Activated T-cell treated with anti-CD3 and anti-CD28 coated beads for 24 hours (primary cell): ENCODE measurements around the gene GALNTL6.
"Not testable (repeated sequence)": the region's sequence is repeated elsewhere in the genome, so short reads cannot be mapped to it uniquely, and the experiment has no call there.

Source experiments
- DNase-seq: peaks from one replicate; pipeline ENCODE4 v3.0.0-alpha.2; 2020; ENCODE audit warnings: low read depth

GALNTL6 gene

DNA sequence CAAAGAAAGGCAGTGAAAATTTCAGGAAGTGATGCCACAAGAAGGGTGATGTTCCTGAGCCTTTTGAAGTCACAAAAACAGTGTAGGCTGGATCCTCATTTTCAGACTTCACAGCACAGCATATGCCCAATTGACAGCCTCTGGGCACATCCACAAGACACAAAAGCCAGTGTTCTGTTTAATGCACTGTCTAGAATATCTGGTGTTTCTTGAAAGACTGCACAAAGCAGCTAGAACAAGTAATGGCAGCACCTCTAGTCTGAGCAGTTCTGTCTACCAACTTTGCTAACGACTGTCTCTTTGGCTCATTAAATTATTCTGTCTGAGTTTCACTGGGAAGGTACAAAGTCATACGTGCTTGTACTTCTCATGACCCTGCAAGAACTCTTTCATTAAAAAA, 938.3 kb downstream of the GALNTL6 start:
- no peak for DNase-seq

- DNase-seq = no peak
Observed at GRCh38 chr4:172758586-172759340, 945.6 kb downstream of the GALNTL6 start.

GRCh38 chr4:172760512-172760911, 947.3 kb downstream of the GALNTL6 start:
- DNase-seq = no peak

- DNase-seq = no peak
Observed at GRCh38 chr4:172762895-172763294, 949.7 kb downstream of the GALNTL6 start.

- no peak for DNase-seq
Observed at GRCh38 chr4:172770787-172771186, 957.6 kb downstream of the GALNTL6 start.

DNA sequence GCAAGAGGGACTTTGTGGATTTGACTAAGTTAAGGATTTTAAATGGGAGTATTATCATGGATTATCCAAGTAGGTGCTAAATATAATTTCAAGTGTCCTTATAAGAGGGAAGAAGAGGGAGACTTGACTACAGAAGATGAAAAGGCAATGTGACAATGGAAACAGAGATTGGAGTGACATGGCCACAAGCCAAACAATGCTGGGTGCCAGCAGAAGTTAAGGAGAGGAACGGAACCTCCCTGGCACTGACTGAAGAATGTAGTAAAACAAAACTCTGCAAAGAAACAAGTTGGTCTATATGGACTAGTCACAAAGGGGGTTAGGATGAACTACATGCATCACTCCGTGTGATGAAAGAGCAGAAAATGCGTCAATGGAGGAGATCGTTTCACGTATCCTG, 959.6 kb downstream of the GALNTL6 start:
- no peak for DNase-seq

DNA sequence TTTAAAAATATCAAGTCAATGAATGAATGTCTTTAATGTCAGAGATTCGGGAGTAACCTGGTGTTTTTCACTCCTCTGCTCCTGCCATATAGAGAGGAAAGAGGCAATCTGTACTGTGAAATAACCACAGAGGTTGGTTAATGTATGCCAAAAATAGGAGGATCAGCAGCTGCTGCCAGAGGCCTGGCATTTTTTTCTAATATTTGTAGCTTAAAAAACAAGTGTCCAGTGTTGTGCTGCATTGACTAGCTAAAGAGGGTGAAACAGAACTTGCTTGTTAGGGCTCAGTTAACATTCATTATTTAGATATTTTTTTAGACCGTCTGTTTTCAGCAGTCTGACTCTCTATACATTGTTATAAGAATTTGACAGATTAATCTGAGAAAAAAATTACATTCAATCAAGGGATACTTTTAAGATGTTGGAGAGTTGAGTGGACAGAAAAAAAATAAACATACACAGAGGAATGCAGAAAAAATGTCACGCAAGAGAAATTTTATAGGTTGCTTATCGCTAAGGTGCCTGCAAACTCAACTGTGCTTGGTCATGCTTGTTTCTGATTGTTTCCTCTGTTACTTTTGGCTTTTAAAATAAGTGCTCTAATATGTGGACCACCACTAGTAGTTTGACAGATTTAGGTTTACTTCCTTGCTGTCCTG, 963.1 kb downstream of the GALNTL6 start:
- no peak for DNase-seq

- DNase-seq = no peak
Observed at GRCh38 chr4:172777729-172778431, 964.7 kb downstream of the GALNTL6 start.

DNA sequence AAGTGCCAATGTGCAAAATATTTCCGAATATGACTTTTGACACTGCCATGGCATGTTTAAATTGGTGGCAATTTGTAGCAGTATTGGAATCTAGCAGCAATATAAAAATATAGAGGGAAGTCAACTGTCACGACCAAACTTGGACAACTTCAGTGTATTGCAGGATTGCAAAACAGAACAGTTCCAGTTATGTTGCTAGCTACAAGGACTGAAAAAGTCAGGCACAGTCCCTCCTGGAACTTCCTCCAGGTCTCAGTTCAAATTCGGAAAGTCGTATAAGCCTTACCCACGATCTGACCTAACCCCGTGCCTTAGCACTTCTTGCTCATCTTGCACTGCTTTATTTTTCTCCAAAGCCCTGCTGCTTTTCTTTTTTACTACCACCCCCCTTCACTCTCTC, 965.4 kb downstream of the GALNTL6 start:
- no peak for DNase-seq

DNA sequence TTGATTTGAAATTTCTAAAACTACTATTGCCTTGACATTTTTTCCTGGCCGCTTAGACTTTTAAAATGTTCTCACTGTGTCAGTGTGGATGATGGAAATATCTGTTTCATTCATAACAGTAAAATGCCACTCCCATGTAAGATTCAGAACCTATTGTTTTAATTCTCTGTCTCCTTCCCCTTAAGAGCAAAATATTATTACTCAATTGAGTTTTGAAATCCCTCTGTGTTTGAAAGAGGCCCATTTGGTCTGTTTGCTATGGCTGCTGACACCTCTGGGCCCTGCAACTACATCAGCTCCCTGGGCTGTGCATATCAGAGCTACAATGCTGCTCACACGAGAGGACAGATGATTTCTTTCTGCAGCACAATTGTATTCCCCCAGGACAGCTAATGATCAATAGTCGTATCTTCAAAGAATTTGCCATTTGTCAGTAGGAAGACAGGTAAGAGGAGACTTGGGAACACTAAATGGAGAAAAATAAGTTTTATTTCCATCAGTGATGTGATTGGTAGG, 967.4 kb downstream of the GALNTL6 start:
- DNase-seq = no peak

DNA sequence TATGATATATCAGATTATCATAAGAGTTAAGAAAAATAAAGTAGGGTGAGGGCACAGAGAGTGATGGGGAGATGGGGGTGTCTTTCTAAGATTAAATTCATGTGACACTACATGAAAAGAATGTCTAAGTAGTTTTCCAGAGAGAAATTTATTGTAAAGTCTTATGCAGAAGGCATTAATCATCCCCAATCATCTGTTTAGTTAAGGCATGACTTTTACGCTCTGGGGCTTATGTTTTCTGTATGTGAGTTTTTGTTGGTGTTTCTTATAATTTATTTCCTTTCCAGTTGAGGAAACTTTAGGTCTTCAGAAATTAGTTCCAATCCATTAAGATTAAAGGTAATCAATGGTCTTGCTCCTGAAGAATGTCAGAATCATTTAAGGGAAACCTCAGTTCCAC, 972.4 kb downstream of the GALNTL6 start:
- no peak for DNase-seq

- no peak for DNase-seq
Observed at GRCh38 chr4:172786039-172786792, 973.0 kb downstream of the GALNTL6 start.

- no peak for DNase-seq
Observed at GRCh38 chr4:172787111-172787510, 973.9 kb downstream of the GALNTL6 start.

GRCh38 chr4:172791841-172792240, 978.6 kb downstream of the GALNTL6 start:
- no peak for DNase-seq

- DNase-seq = no peak
Observed at GRCh38 chr4:172793565-172794306, 980.5 kb downstream of the GALNTL6 start.

GRCh38 chr4:172794307-172794703, 981.1 kb downstream of the GALNTL6 start:
- DNase-seq = no peak

DNA sequence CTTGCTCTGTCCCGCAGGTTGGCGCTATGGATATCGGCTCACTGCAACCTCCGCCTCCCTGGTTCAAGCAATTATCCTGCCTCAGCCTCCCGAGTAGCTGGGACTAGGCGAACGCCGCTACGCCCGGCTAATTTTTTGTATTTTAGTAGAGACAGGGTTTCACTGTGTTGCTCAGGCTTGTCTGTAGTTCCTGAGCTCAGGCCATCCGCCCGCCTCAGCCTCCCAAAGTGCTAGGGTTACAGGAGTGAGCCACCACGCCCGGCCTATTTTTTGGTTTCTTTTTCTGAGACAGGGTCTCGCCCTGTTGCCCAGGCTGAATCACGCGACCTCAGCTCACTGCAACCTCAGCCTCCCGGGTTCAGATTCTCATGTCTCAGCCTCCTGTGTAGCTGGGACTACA, 984.1 kb downstream of the GALNTL6 start:
- not testable (repeated sequence) for DNase-seq

DNA sequence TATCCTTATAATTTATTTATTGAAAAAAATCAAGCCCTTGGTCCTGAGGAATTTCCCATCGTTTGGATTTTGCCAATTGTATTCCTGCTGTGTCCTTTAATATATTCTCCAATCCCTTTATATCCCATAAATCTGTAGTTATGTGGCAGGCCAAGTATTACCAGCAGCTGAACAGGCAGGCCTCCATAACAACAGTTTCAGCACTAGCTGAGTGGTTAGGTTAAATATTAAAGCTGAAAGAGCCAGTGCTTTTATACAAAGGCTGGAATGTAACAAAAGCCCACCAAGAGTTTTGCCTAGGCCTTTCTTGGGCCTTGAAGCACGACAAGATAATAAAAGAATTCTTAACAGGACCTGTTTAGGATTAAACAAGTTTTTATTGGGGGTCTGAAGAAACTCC, 988.8 kb downstream of the GALNTL6 start:
- DNase-seq = no peak

DNA sequence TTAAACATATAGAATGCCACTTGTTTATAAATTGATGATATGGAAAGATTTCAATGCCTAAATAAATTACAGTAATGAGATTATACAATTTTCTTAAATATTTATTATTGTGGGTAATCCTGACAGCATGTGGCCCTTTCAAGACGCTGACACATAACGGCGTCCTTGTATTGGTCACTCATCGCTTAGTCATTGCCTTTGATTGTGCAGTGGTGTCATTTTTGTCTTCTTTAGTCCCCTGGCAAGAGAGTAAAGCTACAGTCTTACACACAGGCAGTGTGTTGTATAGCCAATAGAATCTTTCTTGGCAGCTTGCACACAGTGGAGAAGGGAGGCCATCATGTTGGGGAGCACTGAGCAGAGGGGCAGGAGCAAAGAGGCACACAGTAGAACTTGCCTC, 993.6 kb downstream of the GALNTL6 start:
- DNase-seq = no peak

DNA sequence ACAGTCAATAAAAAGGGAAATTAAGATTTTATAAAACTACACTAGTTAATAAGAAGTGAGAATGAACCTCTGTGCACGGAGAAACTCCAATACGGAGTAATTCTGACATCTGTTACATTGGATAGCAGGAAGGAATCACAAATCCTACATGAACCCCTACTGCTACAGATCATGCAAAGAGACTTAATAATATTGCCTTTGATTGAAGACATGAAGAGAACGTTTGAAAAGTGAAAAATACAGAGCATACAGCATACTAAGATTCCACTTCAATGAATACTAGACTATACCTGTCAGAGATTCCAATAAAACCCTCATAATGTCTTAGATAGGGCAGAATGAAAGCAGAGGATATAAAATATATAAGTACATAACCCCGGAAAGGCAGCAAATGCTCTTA, 995.0 kb downstream of the GALNTL6 start:
- no peak for DNase-seq

- no peak for DNase-seq
Observed at GRCh38 chr4:172809319-172809718, 996.1 kb downstream of the GALNTL6 start.
